GM21526 (cell line): ENCODE data around the gene SPATA21.
"Not testable (repeated sequence)": the region's sequence is repeated elsewhere in the genome, so short reads cannot be mapped to it uniquely, and the experiment has no call there.

Experiments used
- ATAC-seq: cut with Tn5 transposase; IDR thresholded peaks from one replicate; pipeline ENCODE4 v1.9.1; 2021; ENCODE audit warnings: moderate library complexity; ENCODE audit not compliant: unreplicated experiment, low FRiP score

Gene SPATA21

DNA sequence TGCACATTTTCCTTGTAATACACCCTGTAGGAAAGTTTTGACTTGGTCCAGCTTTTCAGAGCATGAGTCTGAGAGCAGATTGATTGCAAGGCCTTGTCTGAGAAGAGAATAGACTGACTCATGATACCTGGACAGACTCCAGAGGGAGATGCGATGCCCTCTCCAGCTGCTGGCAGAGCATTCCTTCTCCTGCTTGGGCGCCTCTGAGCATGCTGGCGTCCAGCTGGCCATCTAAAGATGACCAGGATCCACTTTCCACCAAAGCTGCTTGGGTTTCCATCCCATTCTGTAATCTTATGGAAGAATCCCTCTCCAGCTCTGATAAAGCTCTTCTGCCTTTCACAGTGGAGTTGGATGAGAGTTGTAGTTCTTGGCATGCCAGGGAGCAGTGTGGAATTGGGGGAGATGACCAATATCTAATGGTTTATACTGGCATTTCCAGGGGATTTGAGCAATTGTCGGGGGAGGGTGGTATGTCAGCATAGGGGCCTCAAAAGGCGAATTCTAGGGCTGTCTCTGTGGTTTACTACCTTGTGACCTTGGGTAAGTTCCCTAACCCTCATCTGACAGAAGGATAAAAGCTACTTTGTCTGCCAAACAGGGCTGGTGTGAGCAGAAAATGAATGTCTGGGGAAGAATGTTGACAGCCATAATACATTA lies 50.6 kb downstream of the SPATA21 start:
- ATAC-seq = no peak

DNA sequence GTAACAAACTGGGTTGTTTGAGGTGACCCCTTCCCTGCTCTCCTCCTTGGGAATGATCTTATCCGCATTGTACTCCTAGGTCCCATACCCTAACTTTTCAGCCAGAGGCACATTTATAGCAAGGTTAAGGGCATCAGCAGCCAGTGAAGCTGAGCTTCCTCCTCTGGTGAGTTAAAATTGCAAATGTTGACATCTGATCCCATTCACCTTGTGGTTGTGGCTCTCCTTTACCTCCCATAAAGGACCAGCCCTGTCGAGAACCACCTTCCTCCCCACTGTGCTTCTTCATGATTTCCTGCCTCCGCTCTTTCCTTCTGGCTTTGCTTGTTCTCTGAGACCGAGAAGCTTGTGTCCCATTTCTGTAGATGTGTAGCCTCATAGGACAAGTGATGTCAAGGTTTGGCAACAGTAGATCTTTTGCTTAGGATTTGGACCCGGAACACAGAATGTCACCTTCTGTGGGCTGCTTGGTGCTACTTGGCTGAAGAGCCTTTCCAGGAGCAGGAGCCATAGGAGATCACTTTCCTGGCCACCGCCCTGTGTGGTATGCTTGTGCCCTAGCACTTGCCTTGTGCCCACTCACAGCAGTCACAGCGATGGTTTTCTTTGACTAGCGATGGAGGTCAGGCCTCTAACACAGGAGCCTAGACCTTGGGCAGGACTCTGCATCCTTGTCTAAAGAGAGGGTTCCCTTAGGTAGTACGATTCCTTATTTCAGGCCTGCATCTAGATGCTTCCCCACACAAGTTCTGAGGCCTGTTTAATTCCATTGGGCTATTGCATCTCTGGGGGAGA lies 51.4 kb downstream of the SPATA21 start:
- no peak for ATAC-seq

DNA sequence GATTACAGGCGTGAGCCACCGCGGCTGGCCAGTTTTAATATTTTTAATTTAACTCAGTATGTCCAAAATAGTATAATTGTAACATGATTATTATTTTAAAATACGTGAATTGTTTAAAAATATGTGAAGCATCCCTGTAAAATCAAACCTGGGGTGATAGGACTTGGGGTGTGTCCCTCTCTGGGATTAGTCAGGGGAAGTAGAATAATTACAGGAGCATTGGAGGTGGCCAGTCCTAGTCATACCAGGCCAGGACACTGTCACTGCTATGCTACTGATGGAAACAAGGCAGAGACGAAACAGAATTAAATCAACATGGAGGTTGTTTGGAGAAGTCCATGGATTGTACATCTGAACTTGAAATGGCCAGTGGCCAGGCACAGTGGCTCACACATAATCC lies 53.3 kb downstream of the SPATA21 start:
- ATAC-seq = no peak

DNA sequence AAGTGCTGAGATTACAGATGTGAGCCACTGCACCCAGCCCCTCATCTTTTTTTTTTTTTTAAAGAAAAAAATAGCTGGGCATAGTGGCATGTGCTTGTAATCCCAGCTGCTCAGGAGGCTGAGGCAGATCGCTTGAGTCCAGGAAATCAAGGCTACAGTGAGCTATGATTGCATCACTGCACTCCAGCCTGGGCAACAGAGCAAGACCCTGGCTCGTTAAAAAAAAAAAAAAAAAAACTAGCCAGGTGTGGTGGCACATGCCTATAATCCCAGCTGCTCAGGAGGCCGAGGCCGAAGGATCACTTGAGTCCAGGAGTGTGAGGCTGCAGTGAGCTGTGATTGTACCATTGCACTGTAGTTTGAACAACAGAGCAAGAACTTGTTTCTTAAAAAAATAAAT lies 56.4 kb downstream of the SPATA21 start:
- ATAC-seq = no peak

GRCh38 chr1:16378443-16378842 lies 58.8 kb downstream of the SPATA21 start:
- ATAC-seq = no peak

DNA sequence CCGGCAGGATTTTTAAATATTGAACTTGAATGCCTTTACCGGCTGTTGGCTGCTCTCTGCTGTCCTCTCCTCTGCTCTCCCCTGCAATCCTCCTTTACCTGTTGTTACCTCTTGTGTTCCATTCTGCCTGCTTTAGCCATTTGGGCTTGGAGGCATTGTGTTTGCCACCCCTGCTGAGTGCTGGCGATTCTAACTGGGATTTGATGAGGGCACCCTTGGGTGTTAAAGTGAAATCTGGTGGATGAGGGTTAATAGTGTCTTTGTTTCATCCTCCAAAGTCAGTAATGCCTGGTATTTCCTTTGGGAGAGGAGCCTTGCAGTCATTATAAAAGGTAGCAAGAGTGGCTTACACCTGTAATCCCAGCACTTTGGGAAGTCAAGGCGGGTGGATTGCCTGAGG lies 60.3 kb downstream of the SPATA21 start:
- ATAC-seq = no peak

GRCh38 chr1:16375521-16376340 lies 61.5 kb downstream of the SPATA21 start:
- no peak for ATAC-seq

GRCh38 chr1:16374266-16374665 lies 63.0 kb downstream of the SPATA21 start:
- ATAC-seq = no peak

DNA sequence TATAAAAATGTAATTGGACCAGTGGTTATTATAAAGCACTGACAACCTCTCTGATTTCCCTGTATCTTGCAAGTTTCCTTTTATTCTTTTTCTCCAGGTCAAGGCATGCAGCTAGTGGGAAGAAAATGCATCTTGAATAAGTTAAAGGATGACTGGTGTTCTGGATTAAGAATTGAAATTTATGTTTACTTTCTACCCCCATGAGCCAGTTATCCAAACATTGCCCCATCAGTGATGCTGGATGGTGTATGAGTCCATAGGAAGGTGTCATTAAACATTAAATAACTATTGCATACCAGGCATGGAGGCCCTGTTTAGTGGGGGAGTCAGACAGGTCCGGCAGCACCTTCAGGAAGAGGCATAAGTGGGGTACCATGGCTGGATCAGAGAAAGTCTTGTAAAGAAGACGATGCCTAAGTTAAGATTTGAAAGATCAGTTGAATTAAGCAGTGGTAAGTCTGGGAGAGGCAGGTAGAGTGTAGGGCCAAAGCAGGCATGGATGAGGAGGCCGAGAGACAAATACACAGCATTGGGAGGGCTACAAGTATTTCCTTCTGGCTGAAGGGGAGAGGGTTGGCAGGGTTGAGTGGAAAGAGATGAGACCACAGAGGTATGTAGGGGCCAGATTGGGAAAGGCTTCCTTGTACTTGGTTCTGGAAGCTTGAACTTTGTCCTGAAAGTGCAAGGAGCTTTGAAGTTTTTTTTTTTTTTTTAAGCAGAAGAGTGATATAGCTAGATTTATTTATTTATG lies 64.5 kb downstream of the SPATA21 start:
- ATAC-seq = no peak

GRCh38 chr1:16371725-16372124 lies 65.5 kb downstream of the SPATA21 start:
- no peak for ATAC-seq

DNA sequence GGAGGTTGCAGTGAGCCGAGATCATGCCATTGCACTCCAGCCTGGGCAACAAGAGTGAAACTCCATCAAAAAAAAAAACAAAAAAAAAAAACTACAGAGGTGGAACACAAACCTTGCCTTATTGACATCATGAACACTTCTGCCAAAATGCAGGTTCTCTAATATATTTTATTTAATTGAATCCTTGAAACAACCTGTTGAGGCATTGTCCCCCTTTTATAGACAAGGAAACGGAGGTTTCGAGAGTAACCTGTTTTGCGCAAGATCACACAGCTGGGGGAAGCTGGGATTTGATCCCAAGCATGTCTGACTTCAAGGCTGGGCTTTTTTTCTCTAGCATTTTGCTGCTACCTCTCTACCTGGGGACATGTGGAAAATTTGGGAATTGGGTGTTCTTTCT lies 67.4 kb downstream of the SPATA21 start:
- no peak for ATAC-seq

- ATAC-seq = no peak
Measured at GRCh38 chr1:16367968-16368890, 69.0 kb downstream of the SPATA21 start.

DNA sequence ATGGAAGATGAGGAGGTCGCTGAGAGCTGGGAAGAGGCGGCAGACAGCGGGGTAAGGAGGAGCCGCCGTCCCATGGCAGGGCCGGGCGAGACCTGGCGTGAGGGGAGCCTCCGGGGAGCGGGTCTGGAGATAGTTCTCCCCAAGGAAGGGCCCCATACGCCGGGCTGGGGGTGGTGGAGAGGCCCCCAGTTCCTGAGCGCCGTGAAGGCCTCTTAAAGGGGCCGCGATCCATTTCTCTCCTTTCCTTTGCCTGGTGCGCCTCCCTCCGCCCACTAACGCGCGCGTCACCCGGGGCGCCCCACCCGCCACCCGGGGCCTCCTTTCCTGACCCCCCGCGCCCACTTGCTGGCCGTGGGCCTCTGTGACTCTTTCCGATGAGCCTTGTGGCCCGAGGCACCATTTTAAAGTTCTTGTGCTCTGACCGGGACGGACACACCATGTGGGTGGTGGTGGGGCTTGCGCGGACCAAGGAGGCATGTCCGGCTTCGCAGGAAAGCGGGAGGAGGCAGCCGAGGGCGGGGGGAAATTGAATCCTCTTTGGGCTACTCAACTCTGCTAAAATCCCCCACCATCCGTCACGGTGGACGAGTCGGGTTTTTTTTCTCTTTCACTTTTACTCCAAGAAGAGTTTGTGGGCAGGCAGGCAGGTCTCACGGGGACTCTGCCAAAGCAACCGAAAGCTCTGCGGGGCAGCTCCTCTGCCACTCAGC lies 69.8 kb downstream of the SPATA21 start:
- peak; percentile 55 for ATAC-seq

- ATAC-seq = peak; percentile 71
Measured at GRCh38 chr1:16366722-16367257, 70.4 kb downstream of the SPATA21 start, which contains the start of gene SZRD1. TSS of gene SZRD1 (plus strand) at chr1:16367242. CDS start at chr1:16367258, 16 bp downstream.

DNA sequence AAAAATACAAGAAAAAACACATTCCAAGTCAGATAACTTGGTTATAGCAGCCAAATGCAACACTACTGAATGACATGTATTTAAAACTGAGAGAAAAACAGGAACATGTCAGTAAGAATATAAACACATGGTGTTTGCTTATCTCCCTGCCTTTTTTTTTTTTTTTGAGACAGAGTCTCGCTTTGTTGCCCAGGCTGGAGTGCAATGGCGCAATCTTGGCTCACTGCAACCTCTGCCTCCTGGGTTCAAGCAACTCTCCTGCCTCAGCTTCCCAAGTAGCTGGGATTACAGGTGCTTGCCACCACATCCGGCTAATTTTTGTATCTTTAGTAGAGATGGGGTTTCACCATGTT lies 72.1 kb downstream of the SPATA21 start:
- ATAC-seq = not testable (repeated sequence)

GRCh38 chr1:16356867-16357266 lies 80.4 kb downstream of the SPATA21 start:
- no peak for ATAC-seq

DNA sequence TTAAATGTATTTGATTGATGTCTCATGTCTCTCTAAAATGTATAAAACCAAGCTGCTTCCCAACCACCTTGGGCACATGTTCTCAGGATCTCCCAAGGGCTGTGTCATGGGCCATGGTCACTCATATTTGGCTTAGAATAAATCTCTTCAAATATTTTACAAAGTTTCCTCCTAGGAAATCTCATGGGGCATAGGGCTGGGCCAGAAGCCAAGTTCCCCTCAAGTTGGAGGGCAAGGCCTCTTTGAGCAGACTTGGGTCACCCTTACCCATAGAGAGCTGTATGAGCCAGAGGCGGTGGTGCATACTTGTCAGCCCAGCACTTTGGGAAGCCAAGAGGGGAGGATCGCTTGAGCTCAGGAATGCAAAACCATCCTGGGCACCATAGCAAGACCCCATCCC lies 82.6 kb downstream of the SPATA21 start:
- no peak for ATAC-seq

- ATAC-seq = peak; percentile 3
Measured at GRCh38 chr1:16352842-16353535, 84.2 kb downstream of the SPATA21 start.
